SK-N-SH (cell line): ENCODE results near the gene NR6A1. TPM values are rescaled to one million over a fixed set of nuclear protein-coding genes. Genes with fewer than 3 reads are reported as not detected.

Source experiments
- CTCF ChIA-PET: fragments of 300-600, 350-600 bp; formaldehyde crosslinking; extraction: SDS; loops from one replicate; lab custom pipeline; 2021; lab: Yijun Ruan, JAX
- POLR2A ChIA-PET: fragments of 350-600 bp; sonication (Branson Sonifier 250); formaldehyde crosslinking; extraction: SDS; loops from one replicate; lab custom pipeline; 2020; ENCODE audit warnings: antibody characterized with exemption, inconsistent platforms; lab: Yijun Ruan, JAX
- DNase-seq: peaks from one replicate; pipeline ENCODE4 v3.0.0; 2012
- H2AFZ ChIP-seq: fragments of 200-600 bp; sonication (generic); 2 replicates; pipeline ENCODE4 v1.8.1; 2016; ENCODE audit warnings: antibody characterized with exemption, mild to moderate bottlenecking, low read depth
- H3F3A ChIP-seq: fragments of 200-600 bp; sonication (generic); replicated peaks from 2 replicates; pipeline ENCODE3; 2016; ENCODE audit warnings: antibody characterized with exemption, mild to moderate bottlenecking; ENCODE audit not compliant: insufficient read depth
- H3K27ac ChIP-seq, 2 experiments: fragments of 200-500 bp in 1 of 2; fragments of 200-600 bp in 1 of 2; sonication (Bioruptor generic) in 1 of 2; sonication (generic), shearing (Covaris generic) in 1 of 2; 2 replicates each; pipeline versions ENCODE4 v1.5.1 to v1.6.1; 2014 to 2016; ENCODE audit warnings: low read depth in 2 of 2, inconsistent platforms in 1 of 2, low read length in 1 of 2, mild to moderate bottlenecking in 1 of 2, mixed read lengths in 1 of 2
- H3K27me3 ChIP-seq: fragments of 200-600 bp; sonication (generic), shearing (Covaris generic); 2 replicates; pipeline ENCODE4 v1.6.1; 2016; ENCODE audit warnings: mixed run types; ENCODE audit not compliant: insufficient read depth
- H3K36me3 ChIP-seq, 2 experiments: fragments of 200-500 bp in 1 of 2; fragments of 200-600 bp in 1 of 2; sonication (Bioruptor generic) in 1 of 2; sonication (generic) in 1 of 2; replicated peaks in 1 of 2; 2 replicates each; pipeline versions ENCODE3 to v1.5.1; 2014 to 2016; ENCODE audit warnings: low read length in 1 of 2, mild to moderate bottlenecking in 1 of 2; ENCODE audit not compliant: insufficient read depth in 2 of 2, control insufficient read depth in 1 of 2
- H3K4me1 ChIP-seq, 2 experiments: fragments of 200-500 bp in 1 of 2; fragments of 200-600 bp in 1 of 2; sonication (Bioruptor generic) in 1 of 2; sonication (generic), shearing (Covaris generic) in 1 of 2; 2 replicates each; pipeline versions ENCODE4 v1.5.1 to v1.6.1; 2014 to 2016; ENCODE audit warnings: low read depth in 1 of 2, low read length in 1 of 2, mixed run types in 1 of 2; ENCODE audit not compliant: insufficient read depth in 2 of 2, control insufficient read depth in 1 of 2
- H3K4me2 ChIP-seq: fragments of 200-600 bp; sonication (generic), shearing (Covaris generic); 2 replicates; pipeline ENCODE4 v1.6.1; 2017; ENCODE audit warnings: mixed run types
- H3K4me3 ChIP-seq, 2 experiments: fragments of 200-500 bp in 1 of 2; fragments of 200-600 bp in 1 of 2; sonication (Bioruptor generic) in 1 of 2; sonication (generic), shearing (Covaris generic) in 1 of 2; 2 replicates each; pipeline versions ENCODE4 v1.5.1 to v1.8.1; 2014 to 2016; ENCODE audit warnings: low read depth in 2 of 2, inconsistent platforms in 1 of 2, low read length in 1 of 2, mild to moderate bottlenecking in 1 of 2, mixed read lengths in 1 of 2, moderate library complexity in 1 of 2
- H3K79me2 ChIP-seq: fragments of 200-600 bp; sonication (generic); 2 replicates; pipeline ENCODE4 v1.8.1; 2017; ENCODE audit warnings: mild to moderate bottlenecking; ENCODE audit not compliant: insufficient read depth
- H3K9ac ChIP-seq: fragments of 200-600 bp; sonication (generic); 2 replicates; pipeline ENCODE4 v1.6.1; 2017; ENCODE audit warnings: mixed run types
- H3K9me2 ChIP-seq: fragments of 200-600 bp; sonication (generic); 2 replicates; pipeline ENCODE4 v1.6.1; 2017; ENCODE audit warnings: mixed run types
- H3K9me3 ChIP-seq: fragments of 200-600 bp; sonication (generic); 2 replicates; pipeline ENCODE4 v1.6.1; 2017; ENCODE audit warnings: mixed run types, mild to moderate bottlenecking, moderate library complexity
- H4K20me1 ChIP-seq: fragments of 200-600 bp; sonication (generic); 2 replicates; pipeline ENCODE4 v1.6.1; 2017; ENCODE audit warnings: mild to moderate bottlenecking, mixed run types; ENCODE audit not compliant: insufficient read depth
- CHD2 ChIP-seq: fragments of 150-350 bp; IDR thresholded peaks from 2 replicates; pipeline ENCODE4 v1.6.1; 2018; ENCODE audit warnings: low read length; ENCODE audit not compliant: partially characterized antibody
- CTCF ChIP-seq: fragments of 200-600 bp; sonication (generic); IDR thresholded peaks from 2 replicates; pipeline ENCODE4 v1.6.1; 2017; ENCODE audit warnings: antibody characterized with exemption, mild to moderate bottlenecking, moderate library complexity
- EZH2phosphoT487 ChIP-seq: fragments of 200-600 bp; sonication (generic); IDR thresholded peaks from 2 replicates; pipeline ENCODE4 v1.6.1; 2017; ENCODE audit warnings: low read depth, mixed run types, mild to moderate bottlenecking, antibody characterized with exemption, moderate library complexity, borderline replicate concordance
- JUND ChIP-seq: IDR thresholded peaks from 2 replicates; pipeline ENCODE4 v1.4.0; 2012
- MEF2A ChIP-seq: IDR thresholded peaks from 2 replicates; pipeline ENCODE4 v1.4.0; 2012; ENCODE audit warnings: low read depth, borderline replicate concordance
- REST ChIP-seq: IDR thresholded peaks from 2 replicates; pipeline ENCODE4 v1.6.1; 2012; ENCODE audit warnings: mild to moderate bottlenecking, low read depth, low read length, moderate library complexity
- RFX5 ChIP-seq: IDR thresholded peaks from 2 replicates; pipeline ENCODE4 v1.6.1; 2012; ENCODE audit warnings: mild to moderate bottlenecking, improper control_type of control experiment, low read length
- TCF12 ChIP-seq: IDR thresholded peaks from 2 replicates; pipeline ENCODE4 v1.4.0; 2012
- TEAD4 ChIP-seq: IDR thresholded peaks from 2 replicates; pipeline ENCODE4 v1.4.0; 2012; ENCODE audit warnings: mild to moderate bottlenecking, borderline replicate concordance; ENCODE audit not compliant: insufficient read depth
- ZBTB33 ChIP-seq: IDR thresholded peaks from 2 replicates; pipeline ENCODE4 v1.4.0; 2012; ENCODE audit warnings: low read depth, borderline replicate concordance
- WGBS: methylation state at CpG from one replicate; pipeline ENCODE4 v1.1.6; 2017; ENCODE audit warnings: low lambda C conversion rate; 5-methylcytosine and 5-hydroxymethylcytosine counted together
- polyA plus RNA-seq, 3 experiments: library from polyadenylated mRNA; depleted of rRNA; stranded (reverse); fragments of >200 nt; gene quantifications; 2 replicates each; pipeline ENCODE4 v1.2.3, GENCODE V29; 2012

NR6A1 gene
- polyA plus RNA-seq, 1 of the 3 experiments (the other 2 are of a cell fraction): 1.2 TPM

- TF ChIP-seq MEF2A (no peak), TCF12 (no peak), TEAD4 (no peak)
Observed at GRCh38 chr9:124675261-124676158, 95.6 kb downstream of the NR6A1 start (continued).

GRCh38 chr9:124674651-124675050, 96.5 kb downstream of the NR6A1 start:
- TF ChIP-seq RFX5 (no peak), JUND (no peak), CHD2 (no peak), REST (no peak), MEF2A (no peak), CTCF (no peak), ZBTB33 (no peak), EZH2phosphoT487 (no peak)
- TF ChIP-seq, all 33 proteins: peak for 0
- peaks cover 0 to 9% of the 10 kb centered on the region in 2 experiments; a peak in 3 of 4 replicates for H3K4me1 ChIP-seq
- H2AFZ ChIP-seq: no peak overlapping the region
- H3K79me2 ChIP-seq: peaks cover 94% of the 10 kb centered on the region
- H3K27ac ChIP-seq: no peak overlapping the region
- WGBS: 95% methylated on average over 2 of the region's 2 CpGs
- no peak overlapping the region for H3K4me3 ChIP-seq
- H4K20me1 ChIP-seq: peaks cover 26% of the 10 kb centered on the region
- H3K9me2 ChIP-seq: no peaks in the 10 kb centered on the region
- no peak for DNase-seq
- ChIA-PET CTCF (interaction anchor here (0.9 to 2.2 kb wide), 3 partner anchors 14 to 57 kb away, joined by 5 to 8 read pairs (median 6); no protein-coding TSS in a partner anchor), POLR2A (no interaction called here)
- H3K4me2 ChIP-seq: no peak overlapping the region
- H3K27me3 ChIP-seq: no peaks in the 10 kb centered on the region
- H3K9ac ChIP-seq: no peak overlapping the region
- H3K9me3 ChIP-seq: no peaks in the 10 kb centered on the region
- peaks cover 7 to 27% of the 10 kb centered on the region in 2 experiments for H3K36me3 ChIP-seq
- peaks cover 4% of the 10 kb centered on the region for H3F3A ChIP-seq
